GM23338 (cell line): Measurements from ENCODE around the gene DGKE. TPM values are rescaled to one million over a fixed set of nuclear protein-coding genes. Genes with fewer than 3 reads are reported as not detected.

Experiments used
- ATAC-seq: fragments of 200-7000 bp; cut with Tn5 transposase; 3 replicates; pipeline ENCODE4 v1.9.1; 2020
- DNase-seq: peaks from one replicate; pipeline ENCODE4 v3.0.0-alpha.2; 2015; ENCODE audit warnings: low spot score
- H2AFZ ChIP-seq: fragments of 200-600 bp; sonication (generic); 2 replicates; pipeline ENCODE4 v1.8.0; 2016; ENCODE audit warnings: antibody characterized with exemption, mild to moderate bottlenecking, moderate library complexity
- H3F3A ChIP-seq: fragments of 200-600 bp; sonication (generic); replicated peaks from 2 replicates; pipeline ENCODE4 v1.8.0; 2017; ENCODE audit warnings: antibody characterized with exemption, mixed run types, low read depth
- H3K27ac ChIP-seq: fragments of 200-600 bp; sonication (generic); 2 replicates; pipeline ENCODE4 v1.6.1; 2016; ENCODE audit warnings: low read depth
- H3K27me3 ChIP-seq: fragments of 200-600 bp; sonication (generic); 2 replicates; pipeline ENCODE4 v1.8.0; 2016; ENCODE audit warnings: mild to moderate bottlenecking, mixed run types, moderate library complexity; ENCODE audit not compliant: insufficient read depth
- H3K36me3 ChIP-seq: fragments of 200-600 bp; sonication (generic); 2 replicates; pipeline ENCODE4 v1.8.0; 2016; ENCODE audit warnings: mild to moderate bottlenecking; ENCODE audit not compliant: insufficient read depth
- H3K4me1 ChIP-seq: fragments of 200-600 bp; sonication (generic); 2 replicates; pipeline ENCODE4 v1.8.0; 2016; ENCODE audit warnings: mild to moderate bottlenecking, moderate library complexity; ENCODE audit not compliant: insufficient read depth
- H3K4me2 ChIP-seq: fragments of 200-600 bp; sonication (generic); 2 replicates; pipeline ENCODE4 v1.7.1; 2017; ENCODE audit warnings: mixed run types
- H3K4me3 ChIP-seq: fragments of 200-600 bp; sonication (generic); 2 replicates; pipeline ENCODE4 v1.6.1; 2016; ENCODE audit warnings: mixed run types
- H3K79me2 ChIP-seq: fragments of 200-600 bp; sonication (generic); replicated peaks from 2 replicates; pipeline ENCODE4 v1.8.0; 2017; ENCODE audit warnings: mild to moderate bottlenecking; ENCODE audit not compliant: insufficient read depth
- H3K9me2 ChIP-seq: fragments of 200-600 bp; sonication (generic); 2 replicates; pipeline ENCODE4 v1.8.0; 2017; ENCODE audit not compliant: insufficient read depth
- H4K20me1 ChIP-seq: fragments of 200-600 bp; sonication (generic); replicated peaks from 2 replicates; pipeline ENCODE4 v1.8.0; 2017; ENCODE audit warnings: mild to moderate bottlenecking; ENCODE audit not compliant: insufficient read depth
- H3K27ac Mint-ChIP-seq: 2 replicates; pipeline ENCODE4 v1.8.0; 2020; ENCODE audit warnings: inconsistent platforms, mild to moderate bottlenecking, moderate library complexity, mixed read lengths
- H3K27me3 Mint-ChIP-seq: 3 replicates; pipeline ENCODE4 v1.8.0; 2022; ENCODE audit warnings: low read depth, mild to moderate bottlenecking, moderate library complexity, mixed read lengths, inconsistent platforms; ENCODE audit not compliant: insufficient read depth, poor library complexity
- H3K36me3 Mint-ChIP-seq: 3 replicates; pipeline ENCODE4 v1.8.0; 2021; ENCODE audit warnings: low read depth, mild to moderate bottlenecking, inconsistent platforms, moderate library complexity, mixed read lengths
- H3K4me1 Mint-ChIP-seq: 3 replicates; pipeline ENCODE4 v1.8.0; 2020; ENCODE audit warnings: mild to moderate bottlenecking, inconsistent platforms, mixed read lengths
- H3K4me3 Mint-ChIP-seq: 3 replicates; pipeline ENCODE4 v1.8.0; 2021; ENCODE audit warnings: moderate library complexity, mild to moderate bottlenecking, inconsistent platforms, mixed read lengths
- H3K9me3 Mint-ChIP-seq: 3 replicates; pipeline ENCODE4 v1.8.0; 2020; ENCODE audit warnings: moderate library complexity, mild to moderate bottlenecking, inconsistent platforms, mixed read lengths
- CREB1 ChIP-seq: fragments of 250-450 bp; sonication (Bioruptor Pico); IDR thresholded peaks from 2 replicates; pipeline ENCODE4 v1.5.0; 2020; ENCODE audit warnings: low read depth, mild to moderate bottlenecking, moderate library complexity
- EZH2 ChIP-seq: fragments of 200-600 bp; sonication (generic); IDR thresholded peaks from one replicate; pipeline ENCODE4 v1.8.0; 2017; ENCODE audit warnings: antibody characterized with exemption, mild to moderate bottlenecking, low read depth; ENCODE audit not compliant: unreplicated experiment
- EZH2phosphoT487 ChIP-seq: fragments of 200-600 bp; sonication (generic); IDR thresholded peaks from one replicate; pipeline ENCODE4 v1.8.1; 2018; ENCODE audit warnings: antibody characterized with exemption; ENCODE audit not compliant: unreplicated experiment
- JUNB ChIP-seq: IDR thresholded peaks from one replicate; pipeline ENCODE4 v1.6.1; 2016; ENCODE audit warnings: antibody characterized with exemption; ENCODE audit not compliant: unreplicated experiment
- NANOG ChIP-seq: IDR thresholded peaks from 2 replicates; pipeline ENCODE4 v1.6.1; 2016; ENCODE audit warnings: antibody characterized with exemption, borderline replicate concordance
- POLR2AphosphoS5 ChIP-seq: IDR thresholded peaks from 2 replicates; pipeline ENCODE4 v1.6.1; 2016; ENCODE audit warnings: antibody characterized with exemption, low read depth
- REST ChIP-seq: IDR thresholded peaks from one replicate; pipeline ENCODE4 v1.6.1; 2018; ENCODE audit warnings: antibody characterized with exemption; ENCODE audit not compliant: unreplicated experiment
- STAT1 ChIP-seq: IDR thresholded peaks from one replicate; pipeline ENCODE4 v1.6.1; 2016; ENCODE audit warnings: antibody characterized with exemption; ENCODE audit not compliant: unreplicated experiment
- ZNF114 ChIP-seq: fragments of 250-450 bp; sonication (Bioruptor Pico); IDR thresholded peaks from 2 replicates; pipeline ENCODE4 v1.5.0; 2020; ENCODE audit warnings: mild to moderate bottlenecking, moderate library complexity
- ZNF331 ChIP-seq: fragments of 250-450 bp; sonication (Bioruptor Pico); IDR thresholded peaks from 2 replicates; pipeline ENCODE4 v1.5.0; 2020; ENCODE audit warnings: low read depth, mild to moderate bottlenecking, moderate library complexity
- ZNF462 ChIP-seq: fragments of 250-450 bp; sonication (Bioruptor Pico); IDR thresholded peaks from 2 replicates; pipeline ENCODE4 v1.5.0; 2020; ENCODE audit warnings: mild to moderate bottlenecking, moderate library complexity
- polyA plus RNA-seq: library from polyadenylated mRNA; unstranded; fragments of >200 nt; fragmentation: Nextera tagmentation; extraction: Ambion mirVana; gene quantifications from 2 replicates; pipeline ENCODE4 v1.2.1, GENCODE V29; 2016
- total RNA-seq: library from RNA; depleted of rRNA; stranded (reverse); fragments of >200 nt; shearing (Covaris generic); gene quantifications from 2 replicates; pipeline ENCODE4 v1.2.3, GENCODE V29; 2014
- TF ChIP-seq, protein P1 (sequence below), 2 experiments: fragments of 200-600 bp in 1 of 2; sonication (generic) in 1 of 2; conservative IDR thresholded peaks; 2 replicates each; pipeline versions ENCODE4 v1.5.1 to v1.6.1; 2016 to 2017; ENCODE audit warnings: antibody characterized with exemption in 2 of 2, low read depth in 2 of 2, mild to moderate bottlenecking in 2 of 2, moderate library complexity in 1 of 2
- TF ChIP-seq, protein P2 (sequence below): IDR thresholded peaks from 2 replicates; pipeline ENCODE4 v1.6.1; 2016; ENCODE audit warnings: antibody characterized with exemption

Gene DGKE
- total and polyA plus RNA-seq, 2 experiments from 2014 or later: 3.9 to 10.1 TPM

GRCh38 chr17:56884483-56885311, 50.7 kb downstream of the DGKE start:
- H3K4me1 Mint-ChIP-seq: peaks cover 4% of the 10 kb centered on the region; the same call in 1 of the 3 replicates
- Histone ChIP-seq H3K79me2 (no peaks in the 10 kb centered on the region), H3K4me1 (0 out of 2 replicates have a peak, but pooled peaks cover under 1% of the 10 kb centered on the region), H3K9me2 (no peaks in the 10 kb centered on the region), H3K27me3 (no peaks in the 10 kb centered on the region), H3K36me3 (peaks cover 11% of the 10 kb centered on the region; the same call in 1 of the 2 replicates), H3F3A (no peaks in the 10 kb centered on the region), H2AFZ (no peak overlapping the region), H3K4me2 (no peak overlapping the region), H3K4me3 (no peak overlapping the region), H3K27ac (no peak overlapping the region), H4K20me1 (no peaks in the 10 kb centered on the region)
- H3K36me3 Mint-ChIP-seq: peaks cover 33% of the 10 kb centered on the region
- peaks cover 29% of the 10 kb centered on the region for H3K9me3 Mint-ChIP-seq
- no peak overlapping the region for H3K27ac Mint-ChIP-seq
- no peak overlapping the region for H3K4me3 Mint-ChIP-seq
- DNase-seq (no peak), ATAC-seq (no peak)
- TF ChIP-seq STAT1: no peak
- TF ChIP-seq, protein P1, sequence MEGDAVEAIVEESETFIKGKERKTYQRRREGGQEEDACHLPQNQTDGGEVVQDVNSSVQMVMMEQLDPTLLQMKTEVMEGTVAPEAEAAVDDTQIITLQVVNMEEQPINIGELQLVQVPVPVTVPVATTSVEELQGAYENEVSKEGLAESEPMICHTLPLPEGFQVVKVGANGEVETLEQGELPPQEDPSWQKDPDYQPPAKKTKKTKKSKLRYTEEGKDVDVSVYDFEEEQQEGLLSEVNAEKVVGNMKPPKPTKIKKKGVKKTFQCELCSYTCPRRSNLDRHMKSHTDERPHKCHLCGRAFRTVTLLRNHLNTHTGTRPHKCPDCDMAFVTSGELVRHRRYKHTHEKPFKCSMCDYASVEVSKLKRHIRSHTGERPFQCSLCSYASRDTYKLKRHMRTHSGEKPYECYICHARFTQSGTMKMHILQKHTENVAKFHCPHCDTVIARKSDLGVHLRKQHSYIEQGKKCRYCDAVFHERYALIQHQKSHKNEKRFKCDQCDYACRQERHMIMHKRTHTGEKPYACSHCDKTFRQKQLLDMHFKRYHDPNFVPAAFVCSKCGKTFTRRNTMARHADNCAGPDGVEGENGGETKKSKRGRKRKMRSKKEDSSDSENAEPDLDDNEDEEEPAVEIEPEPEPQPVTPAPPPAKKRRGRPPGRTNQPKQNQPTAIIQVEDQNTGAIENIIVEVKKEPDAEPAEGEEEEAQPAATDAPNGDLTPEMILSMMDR (conservative IDR thresholded peaks at IDR 0.05; ENCODE audit: low read depth in 2 of 2): no peak
- no peak for TF ChIP-seq EZH2
- TF ChIP-seq REST: no peak
- TF ChIP-seq CREB1: no peak
- TF ChIP-seq JUNB: no peak
- TF ChIP-seq EZH2phosphoT487: no peak
- no peak for TF ChIP-seq ZNF462 (CRISPR knock-in tag)
- no peak for TF ChIP-seq POLR2AphosphoS5
- TF ChIP-seq, protein P2, sequence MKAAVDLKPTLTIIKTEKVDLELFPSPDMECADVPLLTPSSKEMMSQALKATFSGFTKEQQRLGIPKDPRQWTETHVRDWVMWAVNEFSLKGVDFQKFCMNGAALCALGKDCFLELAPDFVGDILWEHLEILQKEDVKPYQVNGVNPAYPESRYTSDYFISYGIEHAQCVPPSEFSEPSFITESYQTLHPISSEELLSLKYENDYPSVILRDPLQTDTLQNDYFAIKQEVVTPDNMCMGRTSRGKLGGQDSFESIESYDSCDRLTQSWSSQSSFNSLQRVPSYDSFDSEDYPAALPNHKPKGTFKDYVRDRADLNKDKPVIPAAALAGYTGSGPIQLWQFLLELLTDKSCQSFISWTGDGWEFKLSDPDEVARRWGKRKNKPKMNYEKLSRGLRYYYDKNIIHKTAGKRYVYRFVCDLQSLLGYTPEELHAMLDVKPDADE: no peak
- TF ChIP-seq ZNF331 (CRISPR knock-in tag): no peak
- no peak for TF ChIP-seq ZNF114 (CRISPR knock-in tag)
- no peak for TF ChIP-seq NANOG
- H3K27me3 Mint-ChIP-seq: peaks cover 2% of the 10 kb centered on the region
